Lower lobe of right lung (tissue), 2 donors: ENCODE data around the gene AATK. TPM values are rescaled to one million over a fixed set of nuclear protein-coding genes. Genes with fewer than 3 reads are reported as not detected.

ENCODE experiments used
- ATAC-seq, 2 donors: fragments of 200-7000 bp; cut with Tn5 transposase; one replicate each; pipeline ENCODE4 v1.9.1; 2020 to 2022; ENCODE audit warnings: mild to moderate bottlenecking in 2 of 2, moderate library complexity in 2 of 2
- DNase-seq: peaks from one replicate; pipeline ENCODE4 v3.0.0-alpha.2; 2020
- H3K27ac ChIP-seq: fragments of 200-600 bp; one replicate; pipeline ENCODE4 v1.8.0; 2022
- H3K27me3 ChIP-seq: fragments of 200-600 bp; one replicate; pipeline ENCODE4 v1.8.0; 2022; ENCODE audit warnings: low read depth
- H3K36me3 ChIP-seq: fragments of 200-600 bp; one replicate; pipeline ENCODE4 v1.8.0; 2022; ENCODE audit warnings: mild to moderate bottlenecking
- H3K4me1 ChIP-seq: fragments of 200-600 bp; one replicate; pipeline ENCODE4 v1.8.0; 2022
- H3K4me3 ChIP-seq: fragments of 200-600 bp; one replicate; pipeline ENCODE4 v1.8.0; 2022; ENCODE audit warnings: mild to moderate bottlenecking
- H3K9me3 ChIP-seq: fragments of 200-600 bp; one replicate; pipeline ENCODE4 v1.8.0; 2022
- CTCF ChIP-seq: fragments of 200-600 bp; IDR thresholded peaks from one replicate; pipeline ENCODE4 v1.8.0; 2022; ENCODE audit warnings: antibody characterized with exemption, mild to moderate bottlenecking
- intact Hi-C: fragments of 100-400 bp; cut with DNase I; formaldehyde crosslinking; loops from one replicate; pipeline ENCODE4 v1.11.0; 2022
- long read RNA-seq: library from polyadenylated mRNA; unstranded; transcript quantifications from one replicate; pipeline ENCODE4 v2.0.0, GENCODE V29; 2021
- total RNA-seq: library from RNA; stranded (reverse); fragmentation: NEBNext Ultra II Directional; extraction: Animal tissue kit (Norgen Biotek cat#: 25700); gene quantifications from one replicate; pipeline ENCODE4 v1.2.1, GENCODE V29; 2021
- donor health status: DM: no; HTN: yes; CAD: no; lungs with severe emphysema.

Gene AATK, protein sequence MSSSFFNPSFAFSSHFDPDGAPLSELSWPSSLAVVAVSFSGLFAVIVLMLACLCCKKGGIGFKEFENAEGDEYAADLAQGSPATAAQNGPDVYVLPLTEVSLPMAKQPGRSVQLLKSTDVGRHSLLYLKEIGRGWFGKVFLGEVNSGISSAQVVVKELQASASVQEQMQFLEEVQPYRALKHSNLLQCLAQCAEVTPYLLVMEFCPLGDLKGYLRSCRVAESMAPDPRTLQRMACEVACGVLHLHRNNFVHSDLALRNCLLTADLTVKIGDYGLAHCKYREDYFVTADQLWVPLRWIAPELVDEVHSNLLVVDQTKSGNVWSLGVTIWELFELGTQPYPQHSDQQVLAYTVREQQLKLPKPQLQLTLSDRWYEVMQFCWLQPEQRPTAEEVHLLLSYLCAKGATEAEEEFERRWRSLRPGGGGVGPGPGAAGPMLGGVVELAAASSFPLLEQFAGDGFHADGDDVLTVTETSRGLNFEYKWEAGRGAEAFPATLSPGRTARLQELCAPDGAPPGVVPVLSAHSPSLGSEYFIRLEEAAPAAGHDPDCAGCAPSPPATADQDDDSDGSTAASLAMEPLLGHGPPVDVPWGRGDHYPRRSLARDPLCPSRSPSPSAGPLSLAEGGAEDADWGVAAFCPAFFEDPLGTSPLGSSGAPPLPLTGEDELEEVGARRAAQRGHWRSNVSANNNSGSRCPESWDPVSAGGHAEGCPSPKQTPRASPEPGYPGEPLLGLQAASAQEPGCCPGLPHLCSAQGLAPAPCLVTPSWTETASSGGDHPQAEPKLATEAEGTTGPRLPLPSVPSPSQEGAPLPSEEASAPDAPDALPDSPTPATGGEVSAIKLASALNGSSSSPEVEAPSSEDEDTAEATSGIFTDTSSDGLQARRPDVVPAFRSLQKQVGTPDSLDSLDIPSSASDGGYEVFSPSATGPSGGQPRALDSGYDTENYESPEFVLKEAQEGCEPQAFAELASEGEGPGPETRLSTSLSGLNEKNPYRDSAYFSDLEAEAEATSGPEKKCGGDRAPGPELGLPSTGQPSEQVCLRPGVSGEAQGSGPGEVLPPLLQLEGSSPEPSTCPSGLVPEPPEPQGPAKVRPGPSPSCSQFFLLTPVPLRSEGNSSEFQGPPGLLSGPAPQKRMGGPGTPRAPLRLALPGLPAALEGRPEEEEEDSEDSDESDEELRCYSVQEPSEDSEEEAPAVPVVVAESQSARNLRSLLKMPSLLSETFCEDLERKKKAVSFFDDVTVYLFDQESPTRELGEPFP (N-terminal part only)
- 64.0 TPM for total RNA-seq
- long read RNA-seq, partial matches to known transcripts: 35 of 51 reads
- long read RNA-seq, other reads (novel, unspliced or antisense): 14 of 51 reads

GRCh38 chr17:81166033-81166492 lies at the start of gene AATK:
TSS of gene AATK (minus strand) at chr17:81166221. CDS start at chr17:81165992, 229 bp downstream.
- DNase-seq (no peak), ATAC-seq (no peak)
- intact Hi-C loops: no loop called here
- peaks cover 24% of the 10 kb centered on the region for H3K27me3 ChIP-seq
- peak within 1 kb of the TSS; percentile 39 for H3K4me3 ChIP-seq
- H3K9me3 ChIP-seq: no peaks in the 10 kb centered on the region
- H3K4me1 ChIP-seq: peaks cover 5% of the 10 kb centered on the region
- no peak within 1 kb of the TSS for H3K27ac ChIP-seq
- TF ChIP-seq CTCF: no peak
- no peaks in the 10 kb centered on the region for H3K36me3 ChIP-seq

DNA sequence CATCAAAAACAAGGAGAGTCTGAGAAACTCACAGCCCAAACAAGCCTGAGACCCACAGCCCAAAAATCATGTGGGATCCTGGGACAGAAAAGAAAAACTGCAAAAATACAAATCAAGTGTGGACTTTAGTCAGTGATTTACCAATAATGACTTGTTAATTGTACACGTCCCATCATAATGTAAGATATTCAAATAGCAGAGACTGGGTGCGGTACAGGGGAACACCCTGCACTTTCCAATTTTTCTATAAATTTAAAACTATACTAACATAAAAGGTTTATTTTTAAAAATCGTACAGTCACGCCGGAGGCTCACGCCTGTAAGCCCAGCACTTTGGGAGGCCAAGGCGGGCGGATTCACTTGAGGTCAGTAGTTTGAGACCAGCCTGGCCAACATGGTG lies 48.0 kb upstream of the AATK start:
- no peaks in the 10 kb centered on the region for H3K9me3 ChIP-seq
- no peak for TF ChIP-seq CTCF
- no peaks in the 10 kb centered on the region for H3K27me3 ChIP-seq
- H3K4me3 ChIP-seq: no peak overlapping the region
- DNase-seq: no peak
- ATAC-seq: no peak
- no peaks in the 10 kb centered on the region for H3K36me3 ChIP-seq
- no peak overlapping the region for H3K27ac ChIP-seq
- intact Hi-C loops: no loop called here
- no peaks in the 10 kb centered on the region for H3K4me1 ChIP-seq

- TF ChIP-seq CTCF: no peak
- Histone ChIP-seq H3K9me3 (no peaks in the 10 kb centered on the region), H3K4me1 (no peaks in the 10 kb centered on the region), H3K27me3 (no peaks in the 10 kb centered on the region), H3K27ac (no peak overlapping the region), H3K36me3 (no peaks in the 10 kb centered on the region), H3K4me3 (no peak overlapping the region)
- DNase-seq: no peak
- intact Hi-C loops: no loop called here
- ATAC-seq: no peak
Measured at GRCh38 chr17:81212365-81212764, 46.3 kb upstream of the AATK start.

GRCh38 chr17:81210868-81211267 lies 44.8 kb upstream of the AATK start:
- intact Hi-C loops: no loop called here
- no peak for TF ChIP-seq CTCF
- Histone ChIP-seq H3K9me3 (no peaks in the 10 kb centered on the region), H3K27ac (no peak overlapping the region), H3K4me1 (no peaks in the 10 kb centered on the region), H3K27me3 (no peaks in the 10 kb centered on the region), H3K36me3 (no peaks in the 10 kb centered on the region), H3K4me3 (no peak overlapping the region)
- DNase-seq: no peak
- ATAC-seq: no peak

- no peak for TF ChIP-seq CTCF
- no peaks in the 10 kb centered on the region for H3K27me3 ChIP-seq
- no peaks in the 10 kb centered on the region for H3K4me1 ChIP-seq
- no peaks in the 10 kb centered on the region for H3K36me3 ChIP-seq
- intact Hi-C loops: no loop called here
- ATAC-seq: no peak
- no peak for DNase-seq
- H3K9me3 ChIP-seq: no peaks in the 10 kb centered on the region
- H3K4me3 ChIP-seq: no peak overlapping the region
- no peak overlapping the region for H3K27ac ChIP-seq
Measured at GRCh38 chr17:81210466-81210865, 44.4 kb upstream of the AATK start.
